A172 (cell line): ENCODE results near the gene HOXD8. TPM values are rescaled to one million over a fixed set of nuclear protein-coding genes. Genes with fewer than 3 reads are reported as not detected.

Source experiments
- DNase-seq: peaks from one replicate; pipeline ENCODE4 v3.0.0-alpha.2; 2015; ENCODE audit warnings: low spot score
- total RNA-seq: library from RNA; depleted of rRNA; stranded (reverse); fragments of >200 nt; shearing (Covaris generic); gene quantifications from 2 replicates; pipeline ENCODE4 v1.2.3, GENCODE V29; 2014

HOXD8 gene
- total RNA-seq, 1 experiment from 2014 or later: 20.4 TPM

GRCh38 chr2:176115883-176116813, 13.4 kb upstream of the HOXD8 start, which contains the start of gene HOXD10:
Gene HOXD10 (plus strand): TSS chr2:176116778. CDS start chr2:176116834, 56 bp downstream.
- no peak for DNase-seq

GRCh38 chr2:176117162-176117822, 12.2 kb upstream of the HOXD8 start:
- DNase-seq: no peak

- DNase-seq: no peak
Measured at GRCh38 chr2:176117823-176118371, 11.6 kb upstream of the HOXD8 start.

GRCh38 chr2:176118601-176119339, 10.7 kb upstream of the HOXD8 start:
- no peak for DNase-seq

GRCh38 chr2:176120364-176121189, 8.9 kb upstream of the HOXD8 start:
- no peak for DNase-seq

- no peak for DNase-seq
Measured at GRCh38 chr2:176121190-176122051, 8.1 kb upstream of the HOXD8 start.

- no peak for DNase-seq
Measured at GRCh38 chr2:176122052-176122682, 7.3 kb upstream of the HOXD8 start.

- DNase-seq: no peak
Measured at GRCh38 chr2:176122683-176123410, 6.7 kb upstream of the HOXD8 start, which contains the start of gene HOXD9. Gene HOXD9 (plus strand): TSS chr2:176122719. CDS start chr2:176122769, 50 bp downstream.

GRCh38 chr2:176123411-176124109, 5.9 kb upstream of the HOXD8 start:
- DNase-seq: no peak

GRCh38 chr2:176124110-176124946, 5.2 kb upstream of the HOXD8 start:
- DNase-seq: no peak

- no peak for DNase-seq
Measured at GRCh38 chr2:176124947-176125771, 4.3 kb upstream of the HOXD8 start.

- DNase-seq: no peak
Measured at GRCh38 chr2:176125772-176126054, 3.8 kb upstream of the HOXD8 start.

GRCh38 chr2:176126929-176127773, 2.4 kb upstream of the HOXD8 start:
- peak; percentile 53 for DNase-seq

- DNase-seq: no peak
Measured at GRCh38 chr2:176127774-176128072, 1.8 kb upstream of the HOXD8 start.

- DNase-seq: no peak
Measured at GRCh38 chr2:176128172-176128981, 1.1 kb upstream of the HOXD8 start.
